ENCODE data around the gene LSM11.

- TF ChIP-seq, protein P1, sequence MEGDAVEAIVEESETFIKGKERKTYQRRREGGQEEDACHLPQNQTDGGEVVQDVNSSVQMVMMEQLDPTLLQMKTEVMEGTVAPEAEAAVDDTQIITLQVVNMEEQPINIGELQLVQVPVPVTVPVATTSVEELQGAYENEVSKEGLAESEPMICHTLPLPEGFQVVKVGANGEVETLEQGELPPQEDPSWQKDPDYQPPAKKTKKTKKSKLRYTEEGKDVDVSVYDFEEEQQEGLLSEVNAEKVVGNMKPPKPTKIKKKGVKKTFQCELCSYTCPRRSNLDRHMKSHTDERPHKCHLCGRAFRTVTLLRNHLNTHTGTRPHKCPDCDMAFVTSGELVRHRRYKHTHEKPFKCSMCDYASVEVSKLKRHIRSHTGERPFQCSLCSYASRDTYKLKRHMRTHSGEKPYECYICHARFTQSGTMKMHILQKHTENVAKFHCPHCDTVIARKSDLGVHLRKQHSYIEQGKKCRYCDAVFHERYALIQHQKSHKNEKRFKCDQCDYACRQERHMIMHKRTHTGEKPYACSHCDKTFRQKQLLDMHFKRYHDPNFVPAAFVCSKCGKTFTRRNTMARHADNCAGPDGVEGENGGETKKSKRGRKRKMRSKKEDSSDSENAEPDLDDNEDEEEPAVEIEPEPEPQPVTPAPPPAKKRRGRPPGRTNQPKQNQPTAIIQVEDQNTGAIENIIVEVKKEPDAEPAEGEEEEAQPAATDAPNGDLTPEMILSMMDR (IDR thresholded peaks at IDR 0.05): no peak
- TF ChIP-seq POLR2AphosphoS5 (IDR thresholded peaks at IDR 0.05; ENCODE audit: low read depth, low read length) (no peak), SIN3A (IDR thresholded peaks at IDR 0.05; ENCODE audit: borderline replicate concordance, insufficient read depth, low read depth, low read length) (no peak)
Observed at GRCh38 chr5:157766902-157767301, 23.4 kb downstream of the LSM11 start.

Data from Panc1 (cell line).